ENCODE measurements around the gene CCNJ.

GRCh38 chr10:95998255-95998784 is 45.1 kb upstream of the CCNJ start:
- TF ChIP-seq POLR2A (IDR thresholded peaks at IDR 0.05; ENCODE audit: low read length) (no peak), GATA1 (IDR thresholded peaks at IDR 0.05; ENCODE audit: low read depth, low read length) (no peak)
